ENCODE results near the gene DNAJC2. TPM values are rescaled to one million over a fixed set of nuclear protein-coding genes. Genes with fewer than 3 reads are reported as not detected.

The DNAJC2 gene
- total RNA-seq, 2 donors from 2014 or later = 20.3 to 41.3 TPM

DNA sequence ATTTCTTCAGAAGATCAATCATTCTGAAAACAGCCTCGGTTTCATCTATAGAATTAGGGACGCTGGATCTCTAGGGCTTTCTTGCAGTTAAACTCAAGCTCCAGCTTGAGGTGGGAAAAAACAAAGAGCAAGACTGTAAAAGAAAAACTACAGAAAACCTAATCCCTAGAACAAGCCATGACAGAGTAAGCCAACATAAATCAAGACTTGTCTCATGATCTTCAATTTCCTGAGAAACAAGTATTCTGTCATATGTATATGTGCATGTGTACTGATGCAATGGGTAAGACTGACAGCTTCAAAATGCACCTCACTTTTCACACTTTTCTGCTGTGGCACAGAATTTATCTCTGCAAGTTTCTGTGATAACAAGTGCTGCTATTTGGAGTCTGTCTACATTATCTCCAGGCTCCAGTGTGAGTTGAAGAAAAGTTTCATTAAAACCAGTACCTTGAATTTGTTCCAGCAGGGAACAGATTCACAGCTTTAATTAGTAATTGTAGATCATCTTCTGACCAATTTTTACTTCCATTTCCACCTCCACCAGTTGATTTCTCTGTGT, 28.1 kb downstream of the DNAJC2 start:
- Histone ChIP-seq H3K4me1 (ENCODE audit: control insufficient read depth in 1 of 2, low read depth in 2 of 2) (no peaks in the 10 kb centered on the region), H3K36me3 (peaks cover 59% of the 10 kb centered on the region), H3K27ac (no peak overlapping the region), H3K27me3 (replicated peaks; ENCODE audit: insufficient read depth) (no peaks in the 10 kb centered on the region), H3K4me3 (no peak overlapping the region), H3K9me3 (no peaks in the 10 kb centered on the region)
- TF ChIP-seq, protein P1, sequence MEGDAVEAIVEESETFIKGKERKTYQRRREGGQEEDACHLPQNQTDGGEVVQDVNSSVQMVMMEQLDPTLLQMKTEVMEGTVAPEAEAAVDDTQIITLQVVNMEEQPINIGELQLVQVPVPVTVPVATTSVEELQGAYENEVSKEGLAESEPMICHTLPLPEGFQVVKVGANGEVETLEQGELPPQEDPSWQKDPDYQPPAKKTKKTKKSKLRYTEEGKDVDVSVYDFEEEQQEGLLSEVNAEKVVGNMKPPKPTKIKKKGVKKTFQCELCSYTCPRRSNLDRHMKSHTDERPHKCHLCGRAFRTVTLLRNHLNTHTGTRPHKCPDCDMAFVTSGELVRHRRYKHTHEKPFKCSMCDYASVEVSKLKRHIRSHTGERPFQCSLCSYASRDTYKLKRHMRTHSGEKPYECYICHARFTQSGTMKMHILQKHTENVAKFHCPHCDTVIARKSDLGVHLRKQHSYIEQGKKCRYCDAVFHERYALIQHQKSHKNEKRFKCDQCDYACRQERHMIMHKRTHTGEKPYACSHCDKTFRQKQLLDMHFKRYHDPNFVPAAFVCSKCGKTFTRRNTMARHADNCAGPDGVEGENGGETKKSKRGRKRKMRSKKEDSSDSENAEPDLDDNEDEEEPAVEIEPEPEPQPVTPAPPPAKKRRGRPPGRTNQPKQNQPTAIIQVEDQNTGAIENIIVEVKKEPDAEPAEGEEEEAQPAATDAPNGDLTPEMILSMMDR (IDR thresholded peaks at IDR 0.05) = no peak
- DNase-seq (ENCODE audit: low spot score) (no peak), ATAC-seq (ENCODE audit: insufficient number of reproducible peaks, low FRiP score, low read depth) (no peak)

- no peak for DNase-seq (ENCODE audit: low spot score)
- Histone ChIP-seq H3K36me3 (peaks cover 67% of the 10 kb centered on the region), H3K27me3 (replicated peaks; ENCODE audit: insufficient read depth) (no peaks in the 10 kb centered on the region), H3K4me3 (no peak overlapping the region), H3K4me1 (ENCODE audit: control insufficient read depth in 1 of 2, low read depth in 2 of 2) (no peaks in the 10 kb centered on the region), H3K9me3 (no peaks in the 10 kb centered on the region), H3K27ac (no peak overlapping the region)
- TF ChIP-seq, protein P1 (IDR thresholded peaks at IDR 0.05) = no peak
- no peak for ATAC-seq (ENCODE audit: insufficient number of reproducible peaks, low FRiP score, low read depth)
These were observed 29.7 kb downstream of the DNAJC2 start for GRCh38 chr7:103314852-103315251.

DNA sequence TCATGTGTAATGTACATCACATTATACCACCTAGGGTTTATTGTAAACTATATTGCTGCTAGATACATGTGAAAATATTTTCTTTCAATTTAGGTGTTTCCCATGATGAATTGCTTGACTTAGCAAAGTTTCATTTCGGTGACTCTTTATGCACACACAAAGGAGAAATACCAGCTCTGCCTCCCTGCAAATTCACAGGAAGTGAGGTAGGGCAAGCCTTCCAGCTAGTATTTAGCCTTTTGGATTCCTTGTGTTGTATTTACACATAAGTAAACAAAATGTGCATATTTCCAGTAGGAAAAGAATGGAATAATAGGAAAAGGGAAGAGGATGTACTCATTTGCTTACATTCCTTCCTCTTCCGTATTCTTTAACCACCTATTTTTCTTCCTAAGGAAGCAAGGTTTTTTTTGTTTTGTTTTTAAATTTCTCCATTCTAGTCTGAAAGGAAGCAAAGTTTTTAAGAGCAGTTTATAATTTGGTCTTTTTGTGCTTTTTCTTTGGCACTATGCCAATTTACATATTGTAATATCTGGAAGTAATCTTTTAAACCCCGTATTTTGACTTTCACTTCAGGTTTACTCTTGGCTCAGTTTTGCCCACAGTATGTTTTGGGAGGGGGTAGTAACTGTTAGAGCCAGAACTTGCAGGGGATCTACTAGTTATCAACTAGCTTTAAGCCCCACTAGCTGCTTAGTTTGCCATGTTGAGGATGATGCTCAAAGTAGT, 36.9 kb downstream of the DNAJC2 start:
- Histone ChIP-seq H3K36me3 (peaks cover 60% of the 10 kb centered on the region), H3K4me3 (no peak overlapping the region), H3K4me1 (ENCODE audit: control insufficient read depth in 1 of 2, low read depth in 2 of 2) (peaks cover 0 to 4% of the 10 kb centered on the region in 2 donors), H3K27ac (no peak overlapping the region), H3K9me3 (no peaks in the 10 kb centered on the region), H3K27me3 (replicated peaks; ENCODE audit: insufficient read depth) (no peaks in the 10 kb centered on the region)
- DNase-seq (ENCODE audit: low spot score) (no peak), ATAC-seq (ENCODE audit: insufficient number of reproducible peaks, low FRiP score, low read depth) (no peak)
- TF ChIP-seq, protein P1 (IDR thresholded peaks at IDR 0.05) = no peak

DNA sequence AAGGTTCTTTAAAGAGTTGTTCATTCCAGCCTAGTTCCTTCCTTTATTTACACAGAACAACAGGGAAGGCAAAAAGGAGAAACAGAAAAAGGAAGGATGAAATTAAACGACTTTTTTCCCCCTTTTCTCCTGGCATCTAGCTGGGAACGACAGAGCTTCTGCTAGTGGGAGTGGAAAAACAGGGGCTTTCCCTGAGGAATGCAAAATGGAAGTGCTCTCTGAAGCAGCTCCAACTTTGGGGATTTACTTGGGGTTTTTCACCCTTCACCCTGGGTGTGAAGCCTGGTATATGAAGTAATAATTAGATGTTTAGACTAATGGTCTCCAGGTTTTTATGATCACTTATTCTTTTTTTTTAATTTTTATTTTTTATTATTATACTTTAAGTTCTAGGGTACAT, 43.1 kb downstream of the DNAJC2 start:
- Histone ChIP-seq H3K27me3 (replicated peaks; ENCODE audit: insufficient read depth) (no peaks in the 10 kb centered on the region), H3K27ac (no peak overlapping the region), H3K9me3 (no peaks in the 10 kb centered on the region), H3K36me3 (peaks cover 35% of the 10 kb centered on the region), H3K4me3 (no peak overlapping the region), H3K4me1 (ENCODE audit: control insufficient read depth in 1 of 2, low read depth in 2 of 2) (peaks cover 12 to 26% of the 10 kb centered on the region in 2 donors)
- TF ChIP-seq, protein P1 (IDR thresholded peaks at IDR 0.05) = no peak
- no peak for DNase-seq (ENCODE audit: low spot score)
- ATAC-seq (ENCODE audit: insufficient number of reproducible peaks, low FRiP score, low read depth) = no peak

GRCh38 chr7:103299660-103300059, 44.9 kb downstream of the DNAJC2 start:
- Histone ChIP-seq H3K4me3 (no peak overlapping the region), H3K27ac (no peak overlapping the region), H3K27me3 (replicated peaks; ENCODE audit: insufficient read depth) (no peaks in the 10 kb centered on the region), H3K36me3 (peaks cover 30% of the 10 kb centered on the region), H3K4me1 (ENCODE audit: control insufficient read depth in 1 of 2, low read depth in 2 of 2) (peaks cover 12 to 28% of the 10 kb centered on the region in 2 donors), H3K9me3 (no peaks in the 10 kb centered on the region)
- TF ChIP-seq, protein P1 (IDR thresholded peaks at IDR 0.05) = no peak
- no peak for ATAC-seq (ENCODE audit: insufficient number of reproducible peaks, low FRiP score, low read depth)
- DNase-seq (ENCODE audit: low spot score) = no peak
